Measurements from ENCODE around the gene VPS45.
A peak's percentile ranks its signal among the peaks of the same experiment; 100 is the strongest.
"Not testable (repeated sequence)": the region's sequence is repeated elsewhere in the genome, so short reads cannot be mapped to it uniquely, and the experiment has no call there.

Gene VPS45

GRCh38 chr1:150138044-150138443 is 70.5 kb downstream of the VPS45 start:
- no peak for DNase-seq

GRCh38 chr1:150141452-150141851 is 73.9 kb downstream of the VPS45 start:
- no peak for DNase-seq

- DNase-seq: no peak
Observed at GRCh38 chr1:150142083-150142482, 74.5 kb downstream of the VPS45 start.

GRCh38 chr1:150144606-150145005 is 77.0 kb downstream of the VPS45 start:
- no peak for DNase-seq

GRCh38 chr1:150146016-150146415 is 78.4 kb downstream of the VPS45 start:
- not testable (repeated sequence) for DNase-seq

GRCh38 chr1:150146849-150147542 is 79.4 kb downstream of the VPS45 start:
- no peak for DNase-seq

- DNase-seq: no peak
Observed at GRCh38 chr1:150148837-150149270, 81.3 kb downstream of the VPS45 start.

- peak; percentile 82 for DNase-seq
Observed at GRCh38 chr1:150149271-150150132, 81.9 kb downstream of the VPS45 start, which contains the start of gene PLEKHO1. TSS of gene PLEKHO1 (plus strand) at chr1:150149916. CDS start at chr1:150150258, 342 bp downstream.

GRCh38 chr1:150150133-150151021 is 82.8 kb downstream of the VPS45 start:
- DNase-seq: peak; percentile 29

GRCh38 chr1:150151291-150152181 is 84.0 kb downstream of the VPS45 start:
- peak; percentile 56 for DNase-seq

- no peak for DNase-seq
Observed at GRCh38 chr1:150152182-150152536, 84.6 kb downstream of the VPS45 start.

- DNase-seq: no peak
Observed at GRCh38 chr1:150152772-150153456, 85.3 kb downstream of the VPS45 start.

- no peak for DNase-seq
Observed at GRCh38 chr1:150154143-150154542, 86.6 kb downstream of the VPS45 start.

GRCh38 chr1:150155413-150156071 is 88.0 kb downstream of the VPS45 start:
- no peak for DNase-seq

- DNase-seq: no peak
Observed at GRCh38 chr1:150156868-150157603, 89.5 kb downstream of the VPS45 start.

GRCh38 chr1:150159550-150159949 is 92.0 kb downstream of the VPS45 start:
- DNase-seq: no peak

- DNase-seq: no peak
Observed at GRCh38 chr1:150160964-150161621, 93.5 kb downstream of the VPS45 start.

GRCh38 chr1:150161747-150162581 is 94.4 kb downstream of the VPS45 start:
- DNase-seq: no peak

- DNase-seq: no peak
Observed at GRCh38 chr1:150162582-150162861, 94.9 kb downstream of the VPS45 start.
